Measurements from ENCODE around the gene MMEL1. TPM values are rescaled to one million over a fixed set of nuclear protein-coding genes. Genes with fewer than 3 reads are reported as not detected.

MMEL1 gene
- total and polyA plus RNA-seq, 2 of the 13 experiments (the other 11 are each of a cell fraction or from before 2014, with no cell fraction given), result 0.48 TPM; not detected in 1

DNA sequence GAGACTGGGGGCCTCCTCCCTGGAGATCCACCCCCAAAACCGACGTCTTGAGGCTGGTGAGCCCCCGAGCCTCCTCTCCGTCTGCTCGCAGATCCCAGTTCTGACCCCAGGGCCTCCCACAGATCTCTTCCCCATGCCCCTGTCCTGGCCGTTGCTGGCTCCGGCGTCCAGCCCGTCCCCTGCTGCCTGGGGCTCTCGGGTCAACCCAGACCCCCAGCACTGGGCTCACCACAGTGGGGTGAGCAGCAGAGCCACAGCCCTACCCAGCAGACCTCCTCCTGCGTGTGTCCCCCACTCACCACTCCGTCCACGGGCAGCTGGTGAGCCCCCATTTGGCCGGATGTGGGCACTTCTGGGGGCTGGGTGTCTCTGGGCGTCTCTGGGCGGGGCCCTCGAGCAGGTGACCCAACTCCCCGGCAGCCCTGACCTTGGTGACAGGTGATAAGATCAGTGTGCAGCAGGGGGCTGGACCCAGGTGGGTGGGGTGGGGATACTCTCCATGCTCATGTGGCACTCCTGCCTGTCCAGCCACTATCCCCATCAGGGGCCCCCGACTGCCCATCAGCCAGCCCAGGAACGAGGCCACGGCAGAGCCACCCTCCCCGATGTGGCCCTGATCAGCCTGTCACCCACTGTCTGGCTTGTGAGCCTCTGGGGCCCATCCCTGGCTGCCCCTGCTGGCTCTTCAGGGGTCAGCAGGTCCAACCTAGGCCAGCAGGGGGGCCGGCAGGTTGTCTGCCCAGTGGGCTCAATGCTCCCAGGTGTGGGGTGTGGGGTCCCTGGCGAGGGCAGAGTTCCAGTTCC lies 75.9 kb downstream of the MMEL1 start (continued):
- TF ChIP-seq RARG (CRISPR knock-in tag; IDR thresholded peaks at IDR 0.05; ENCODE audit: low read depth), result no peak
- TF ChIP-seq JARID2 (CRISPR knock-in tag; IDR thresholded peaks at IDR 0.05; ENCODE audit: insufficient replicate concordance), result no peak
- TF ChIP-seq FOXA3 (CRISPR knock-in tag; IDR thresholded peaks at IDR 0.05), result no peak
- TF ChIP-seq STAG1 (CRISPR knock-in tag; IDR thresholded peaks at IDR 0.05), result peak; percentile 9; the same call in 1 of the 2 replicates
- TF ChIP-seq, protein P1, sequence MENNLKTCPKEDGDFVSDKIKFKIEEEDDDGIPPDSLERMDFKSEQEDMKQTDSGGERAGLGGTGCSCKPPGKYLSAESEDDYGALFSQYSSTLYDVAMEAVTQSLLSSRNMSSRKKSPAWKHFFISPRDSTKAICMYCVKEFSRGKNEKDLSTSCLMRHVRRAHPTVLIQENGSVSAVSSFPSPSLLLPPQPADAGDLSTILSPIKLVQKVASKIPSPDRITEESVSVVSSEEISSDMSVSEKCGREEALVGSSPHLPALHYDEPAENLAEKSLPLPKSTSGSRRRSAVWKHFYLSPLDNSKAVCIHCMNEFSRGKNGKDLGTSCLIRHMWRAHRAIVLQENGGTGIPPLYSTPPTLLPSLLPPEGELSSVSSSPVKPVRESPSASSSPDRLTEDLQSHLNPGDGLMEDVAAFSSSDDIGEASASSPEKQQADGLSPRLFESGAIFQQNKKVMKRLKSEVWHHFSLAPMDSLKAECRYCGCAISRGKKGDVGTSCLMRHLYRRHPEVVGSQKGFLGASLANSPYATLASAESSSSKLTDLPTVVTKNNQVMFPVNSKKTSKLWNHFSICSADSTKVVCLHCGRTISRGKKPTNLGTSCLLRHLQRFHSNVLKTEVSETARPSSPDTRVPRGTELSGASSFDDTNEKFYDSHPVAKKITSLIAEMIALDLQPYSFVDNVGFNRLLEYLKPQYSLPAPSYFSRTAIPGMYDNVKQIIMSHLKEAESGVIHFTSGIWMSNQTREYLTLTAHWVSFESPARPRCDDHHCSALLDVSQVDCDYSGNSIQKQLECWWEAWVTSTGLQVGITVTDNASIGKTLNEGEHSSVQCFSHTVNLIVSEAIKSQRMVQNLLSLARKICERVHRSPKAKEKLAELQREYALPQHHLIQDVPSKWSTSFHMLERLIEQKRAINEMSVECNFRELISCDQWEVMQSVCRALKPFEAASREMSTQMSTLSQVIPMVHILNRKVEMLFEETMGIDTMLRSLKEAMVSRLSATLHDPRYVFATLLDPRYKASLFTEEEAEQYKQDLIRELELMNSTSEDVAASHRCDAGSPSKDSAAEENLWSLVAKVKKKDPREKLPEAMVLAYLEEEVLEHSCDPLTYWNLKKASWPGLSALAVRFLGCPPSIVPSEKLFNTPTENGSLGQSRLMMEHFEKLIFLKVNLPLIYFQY (CRISPR knock-in tag; IDR thresholded peaks at IDR 0.05; ENCODE audit: borderline replicate concordance), result no peak
- TF ChIP-seq ZFP62 (CRISPR knock-in tag; IDR thresholded peaks at IDR 0.05), result no peak
- no peak for TF ChIP-seq MTA3 (CRISPR knock-in tag; IDR thresholded peaks at IDR 0.05)
- TF ChIP-seq, protein P2, sequence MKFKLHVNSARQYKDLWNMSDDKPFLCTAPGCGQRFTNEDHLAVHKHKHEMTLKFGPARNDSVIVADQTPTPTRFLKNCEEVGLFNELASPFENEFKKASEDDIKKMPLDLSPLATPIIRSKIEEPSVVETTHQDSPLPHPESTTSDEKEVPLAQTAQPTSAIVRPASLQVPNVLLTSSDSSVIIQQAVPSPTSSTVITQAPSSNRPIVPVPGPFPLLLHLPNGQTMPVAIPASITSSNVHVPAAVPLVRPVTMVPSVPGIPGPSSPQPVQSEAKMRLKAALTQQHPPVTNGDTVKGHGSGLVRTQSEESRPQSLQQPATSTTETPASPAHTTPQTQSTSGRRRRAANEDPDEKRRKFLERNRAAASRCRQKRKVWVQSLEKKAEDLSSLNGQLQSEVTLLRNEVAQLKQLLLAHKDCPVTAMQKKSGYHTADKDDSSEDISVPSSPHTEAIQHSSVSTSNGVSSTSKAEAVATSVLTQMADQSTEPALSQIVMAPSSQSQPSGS (CRISPR knock-in tag; IDR thresholded peaks at IDR 0.05), result no peak
- TF ChIP-seq ARID2 (CRISPR knock-in tag; IDR thresholded peaks at IDR 0.05; ENCODE audit: borderline replicate concordance), result no peak
- TF ChIP-seq, protein P3, sequence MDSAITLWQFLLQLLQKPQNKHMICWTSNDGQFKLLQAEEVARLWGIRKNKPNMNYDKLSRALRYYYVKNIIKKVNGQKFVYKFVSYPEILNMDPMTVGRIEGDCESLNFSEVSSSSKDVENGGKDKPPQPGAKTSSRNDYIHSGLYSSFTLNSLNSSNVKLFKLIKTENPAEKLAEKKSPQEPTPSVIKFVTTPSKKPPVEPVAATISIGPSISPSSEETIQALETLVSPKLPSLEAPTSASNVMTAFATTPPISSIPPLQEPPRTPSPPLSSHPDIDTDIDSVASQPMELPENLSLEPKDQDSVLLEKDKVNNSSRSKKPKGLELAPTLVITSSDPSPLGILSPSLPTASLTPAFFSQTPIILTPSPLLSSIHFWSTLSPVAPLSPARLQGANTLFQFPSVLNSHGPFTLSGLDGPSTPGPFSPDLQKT (CRISPR knock-in tag; IDR thresholded peaks at IDR 0.05; ENCODE audit: borderline replicate concordance), result no peak
- TF ChIP-seq IKZF1 (IDR thresholded peaks at IDR 0.05), result no peak
- no peak for TF ChIP-seq ZNF12 (CRISPR knock-in tag; IDR thresholded peaks at IDR 0.05)
- no peak for TF ChIP-seq ZSCAN21 (CRISPR knock-in tag; IDR thresholded peaks at IDR 0.05; ENCODE audit: borderline replicate concordance)
- TF ChIP-seq, protein P4, sequence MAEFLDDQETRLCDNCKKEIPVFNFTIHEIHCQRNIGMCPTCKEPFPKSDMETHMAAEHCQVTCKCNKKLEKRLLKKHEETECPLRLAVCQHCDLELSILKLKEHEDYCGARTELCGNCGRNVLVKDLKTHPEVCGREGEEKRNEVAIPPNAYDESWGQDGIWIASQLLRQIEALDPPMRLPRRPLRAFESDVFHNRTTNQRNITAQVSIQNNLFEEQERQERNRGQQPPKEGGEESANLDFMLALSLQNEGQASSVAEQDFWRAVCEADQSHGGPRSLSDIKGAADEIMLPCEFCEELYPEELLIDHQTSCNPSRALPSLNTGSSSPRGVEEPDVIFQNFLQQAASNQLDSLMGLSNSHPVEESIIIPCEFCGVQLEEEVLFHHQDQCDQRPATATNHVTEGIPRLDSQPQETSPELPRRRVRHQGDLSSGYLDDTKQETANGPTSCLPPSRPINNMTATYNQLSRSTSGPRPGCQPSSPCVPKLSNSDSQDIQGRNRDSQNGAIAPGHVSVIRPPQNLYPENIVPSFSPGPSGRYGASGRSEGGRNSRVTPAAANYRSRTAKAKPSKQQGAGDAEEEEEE (CRISPR knock-in tag; IDR thresholded peaks at IDR 0.05; ENCODE audit: borderline replicate concordance), result no peak
- peak; percentile 81; the same call in 1 of the 2 replicates for TF ChIP-seq ZNF337 (CRISPR knock-in tag; IDR thresholded peaks at IDR 0.05; ENCODE audit: borderline replicate concordance, low read depth)
- no peak for TF ChIP-seq FIP1L1 (IDR thresholded peaks at IDR 0.05; ENCODE audit: borderline replicate concordance, insufficient read depth, low read depth, low read length)
- no peak for TF ChIP-seq CEBPB (IDR thresholded peaks at IDR 0.05; ENCODE audit: borderline replicate concordance, low read depth, low read length)
- no peak for TF ChIP-seq NFE2L1 (CRISPR knock-in tag; IDR thresholded peaks at IDR 0.05; ENCODE audit: borderline replicate concordance)
- TF ChIP-seq, protein P5, sequence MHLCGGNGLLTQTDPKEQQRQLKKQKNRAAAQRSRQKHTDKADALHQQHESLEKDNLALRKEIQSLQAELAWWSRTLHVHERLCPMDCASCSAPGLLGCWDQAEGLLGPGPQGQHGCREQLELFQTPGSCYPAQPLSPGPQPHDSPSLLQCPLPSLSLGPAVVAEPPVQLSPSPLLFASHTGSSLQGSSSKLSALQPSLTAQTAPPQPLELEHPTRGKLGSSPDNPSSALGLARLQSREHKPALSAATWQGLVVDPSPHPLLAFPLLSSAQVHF (CRISPR knock-in tag; IDR thresholded peaks at IDR 0.05), result no peak
- TF ChIP-seq TMF1 (CRISPR knock-in tag; IDR thresholded peaks at IDR 0.05; ENCODE audit: low read depth), result no peak

All from HepG2 (cell line).